Breast epithelium (tissue), 4 donors: ENCODE data around the gene NEDD1. TPM values are rescaled to one million over a fixed set of nuclear protein-coding genes. Genes with fewer than 3 reads are reported as not detected.
A peak's percentile ranks its signal among the peaks of the same experiment; 100 is the strongest.

Experiments used
- DNase-seq, 2 donors: peaks; one replicate each; pipeline ENCODE4 v3.0.0-alpha.2; 2019; ENCODE audit warnings: low spot score in 2 of 2
- H3K27ac ChIP-seq, 2 donors: fragments of 200-600 bp; sonication (generic) in 1 of 2; one replicate each; pipeline ENCODE4 v1.5.1; 2016 to 2019; ENCODE audit warnings: mild to moderate bottlenecking in 1 of 2
- H3K27me3 ChIP-seq, 2 donors: fragments of 200-600 bp; sonication (generic) in 1 of 2; one replicate each; pipeline versions ENCODE4 v1.5.1 to v1.6.0; 2017 to 2019; ENCODE audit warnings: control low read depth in 1 of 2, mild to moderate bottlenecking in 1 of 2
- H3K36me3 ChIP-seq: fragments of 200-600 bp; one replicate; pipeline ENCODE4 v1.5.1; 2019
- H3K4me1 ChIP-seq, 2 donors: fragments of 200-600 bp; sonication (generic); one replicate each; pipeline ENCODE4 v1.5.1; 2016 to 2019; ENCODE audit warnings: control low read depth in 1 of 2
- H3K4me3 ChIP-seq, 3 donors: fragments of 200-600 bp; sonication (generic); 1 replicate in 2 of 3; 2 replicates in 1 of 3; pipeline ENCODE4 v1.5.1; 2016 to 2019; ENCODE audit warnings: mild to moderate bottlenecking in 3 of 3, moderate library complexity in 2 of 3
- H3K9me3 ChIP-seq, 2 donors: fragments of 200-600 bp; sonication (generic) in 1 of 2; one replicate each; pipeline ENCODE4 v1.5.1; 2016 to 2019; ENCODE audit warnings: control low read depth in 1 of 2
- POLR2A ChIP-seq: fragments of 450-650 bp; IDR thresholded peaks from one replicate; pipeline ENCODE4 v1.6.1; 2016; ENCODE audit warnings: antibody characterized with exemption, mild to moderate bottlenecking, moderate library complexity
- POLR2AphosphoS5 ChIP-seq, 3 donors: sonication (generic); formaldehyde crosslinking; IDR thresholded peaks; one replicate each; pipeline ENCODE4 v1.6.1; 2017; ENCODE audit warnings: antibody characterized with exemption in 3 of 3
- intact Hi-C: fragments of 100-400 bp; cut with DNase I; formaldehyde crosslinking; loops from one replicate; pipeline ENCODE4 v1.15.1; 2023; ENCODE audit warnings: low total_unique reads
- total RNA-seq, 3 donors: library from RNA; depleted of rRNA; stranded (reverse); fragments of >200 nt; gene quantifications; one replicate each; pipeline ENCODE4 v1.1.0, GENCODE V29; 2016
- TF ChIP-seq, protein P1 (sequence below), 3 donors: fragments of 450-650 bp; IDR thresholded peaks; one replicate each; pipeline ENCODE4 v1.5.1; 2016 to 2017; ENCODE audit warnings: antibody characterized with exemption in 3 of 3, mild to moderate bottlenecking in 3 of 3, moderate library complexity in 3 of 3

NEDD1 gene, protein sequence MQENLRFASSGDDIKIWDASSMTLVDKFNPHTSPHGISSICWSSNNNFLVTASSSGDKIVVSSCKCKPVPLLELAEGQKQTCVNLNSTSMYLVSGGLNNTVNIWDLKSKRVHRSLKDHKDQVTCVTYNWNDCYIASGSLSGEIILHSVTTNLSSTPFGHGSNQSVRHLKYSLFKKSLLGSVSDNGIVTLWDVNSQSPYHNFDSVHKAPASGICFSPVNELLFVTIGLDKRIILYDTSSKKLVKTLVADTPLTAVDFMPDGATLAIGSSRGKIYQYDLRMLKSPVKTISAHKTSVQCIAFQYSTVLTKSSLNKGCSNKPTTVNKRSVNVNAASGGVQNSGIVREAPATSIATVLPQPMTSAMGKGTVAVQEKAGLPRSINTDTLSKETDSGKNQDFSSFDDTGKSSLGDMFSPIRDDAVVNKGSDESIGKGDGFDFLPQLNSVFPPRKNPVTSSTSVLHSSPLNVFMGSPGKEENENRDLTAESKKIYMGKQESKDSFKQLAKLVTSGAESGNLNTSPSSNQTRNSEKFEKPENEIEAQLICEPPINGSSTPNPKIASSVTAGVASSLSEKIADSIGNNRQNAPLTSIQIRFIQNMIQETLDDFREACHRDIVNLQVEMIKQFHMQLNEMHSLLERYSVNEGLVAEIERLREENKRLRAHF
- 10 to 100 TPM; 11.5 to 26.8 (median 19.0) TPM for total RNA-seq

DNA sequence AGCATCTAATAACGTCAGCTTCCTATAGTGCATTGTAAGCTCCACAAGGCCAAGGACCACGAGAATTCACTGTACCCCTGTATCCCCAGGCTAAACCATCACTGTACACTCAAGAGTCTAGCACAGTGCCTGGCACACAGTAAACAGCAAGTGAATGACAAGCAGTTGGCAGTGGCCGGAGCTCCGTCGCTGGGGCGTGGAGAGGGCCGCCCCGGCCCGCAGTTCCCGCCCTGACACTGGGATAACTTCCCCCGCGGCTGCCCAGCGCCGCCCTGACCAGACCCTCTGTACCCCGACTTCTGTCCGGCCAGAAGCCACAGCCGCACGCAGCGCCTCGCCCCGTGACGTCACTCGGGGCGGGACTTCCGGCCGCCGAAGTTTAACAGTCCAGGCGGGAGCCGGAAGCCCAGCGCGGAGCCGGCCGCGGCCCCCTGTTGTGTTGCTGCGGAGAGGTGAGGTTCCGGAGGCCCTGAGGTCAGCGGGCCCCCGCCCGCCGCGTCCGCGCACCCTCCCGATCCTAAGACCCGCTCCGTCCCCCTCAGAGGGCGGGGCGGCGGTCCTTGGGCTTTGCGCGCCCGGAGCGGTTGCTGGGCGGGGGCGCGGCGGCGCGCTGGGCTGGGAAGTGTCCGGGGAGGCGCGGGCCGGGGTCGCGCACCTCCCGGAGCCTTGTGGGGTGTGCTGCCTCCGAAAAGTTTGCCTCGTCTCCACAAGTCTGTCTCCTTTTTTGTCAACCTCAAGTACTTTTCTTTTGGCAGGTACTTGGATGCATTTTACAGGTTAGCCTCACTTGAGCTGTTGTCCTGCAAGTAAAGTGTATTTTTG is at the start of gene NEDD1:
NEDD1 (plus strand) TSS at position 409 of the 822 bp plus-strand sequence. CDS start 2,503 bp downstream, outside the sequence.
- peak; percentile 69 to 71 for DNase-seq
- no peaks in the 10 kb centered on the region for H3K27me3 ChIP-seq
- H3K4me1 ChIP-seq = no peaks in the 10 kb centered on the region
- no peaks in the 10 kb centered on the region for H3K36me3 ChIP-seq
- H3K27ac ChIP-seq = peak within 1 kb of the TSS; percentile 95
- peak; percentile 28 for TF ChIP-seq POLR2A
- TF ChIP-seq, protein P1, sequence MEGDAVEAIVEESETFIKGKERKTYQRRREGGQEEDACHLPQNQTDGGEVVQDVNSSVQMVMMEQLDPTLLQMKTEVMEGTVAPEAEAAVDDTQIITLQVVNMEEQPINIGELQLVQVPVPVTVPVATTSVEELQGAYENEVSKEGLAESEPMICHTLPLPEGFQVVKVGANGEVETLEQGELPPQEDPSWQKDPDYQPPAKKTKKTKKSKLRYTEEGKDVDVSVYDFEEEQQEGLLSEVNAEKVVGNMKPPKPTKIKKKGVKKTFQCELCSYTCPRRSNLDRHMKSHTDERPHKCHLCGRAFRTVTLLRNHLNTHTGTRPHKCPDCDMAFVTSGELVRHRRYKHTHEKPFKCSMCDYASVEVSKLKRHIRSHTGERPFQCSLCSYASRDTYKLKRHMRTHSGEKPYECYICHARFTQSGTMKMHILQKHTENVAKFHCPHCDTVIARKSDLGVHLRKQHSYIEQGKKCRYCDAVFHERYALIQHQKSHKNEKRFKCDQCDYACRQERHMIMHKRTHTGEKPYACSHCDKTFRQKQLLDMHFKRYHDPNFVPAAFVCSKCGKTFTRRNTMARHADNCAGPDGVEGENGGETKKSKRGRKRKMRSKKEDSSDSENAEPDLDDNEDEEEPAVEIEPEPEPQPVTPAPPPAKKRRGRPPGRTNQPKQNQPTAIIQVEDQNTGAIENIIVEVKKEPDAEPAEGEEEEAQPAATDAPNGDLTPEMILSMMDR (IDR thresholded peaks at IDR 0.05) = no peak
- peak; percentile 30 to 88 (median 56) for TF ChIP-seq POLR2AphosphoS5 (IDR thresholded peaks at IDR 0.05)
- H3K4me3 ChIP-seq = peak within 1 kb of the TSS; percentile 87 to 97 (median 95)
- H3K9me3 ChIP-seq = no peaks in the 10 kb centered on the region
- intact Hi-C loops = no loop called here

DNA sequence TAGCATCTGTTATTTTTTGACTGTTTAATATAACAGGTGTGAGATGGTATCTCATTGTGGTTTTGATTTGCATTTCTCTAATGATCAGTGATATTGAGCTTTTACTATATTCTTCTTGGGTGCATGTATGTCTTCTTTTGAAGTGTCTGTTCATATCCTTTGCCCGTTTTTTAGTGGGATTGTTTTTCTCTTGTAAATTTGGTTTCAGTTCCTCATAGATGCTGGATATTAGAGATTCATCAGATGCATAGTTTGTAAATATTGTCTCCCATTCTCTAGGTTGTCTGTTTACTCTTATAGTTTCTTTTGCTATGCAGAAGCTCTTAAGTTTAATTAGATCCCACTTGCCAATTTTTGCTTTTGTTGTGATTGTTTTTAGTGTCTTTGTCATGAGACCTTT is 48.9 kb upstream of the NEDD1 start:
- H3K4me1 ChIP-seq = no peaks in the 10 kb centered on the region
- DNase-seq = no peak
- TF ChIP-seq, protein P1 (IDR thresholded peaks at IDR 0.05) = no peak
- TF ChIP-seq POLR2A = no peak
- TF ChIP-seq POLR2AphosphoS5 (IDR thresholded peaks at IDR 0.05) = no peak
- H3K27me3 ChIP-seq = no peaks in the 10 kb centered on the region
- H3K9me3 ChIP-seq = peaks cover 0 to 4% of the 10 kb centered on the region in 2 donors
- no peak overlapping the region for H3K4me3 ChIP-seq
- H3K36me3 ChIP-seq = no peaks in the 10 kb centered on the region
- intact Hi-C loops = no loop called here
- H3K27ac ChIP-seq = no peak overlapping the region

DNA sequence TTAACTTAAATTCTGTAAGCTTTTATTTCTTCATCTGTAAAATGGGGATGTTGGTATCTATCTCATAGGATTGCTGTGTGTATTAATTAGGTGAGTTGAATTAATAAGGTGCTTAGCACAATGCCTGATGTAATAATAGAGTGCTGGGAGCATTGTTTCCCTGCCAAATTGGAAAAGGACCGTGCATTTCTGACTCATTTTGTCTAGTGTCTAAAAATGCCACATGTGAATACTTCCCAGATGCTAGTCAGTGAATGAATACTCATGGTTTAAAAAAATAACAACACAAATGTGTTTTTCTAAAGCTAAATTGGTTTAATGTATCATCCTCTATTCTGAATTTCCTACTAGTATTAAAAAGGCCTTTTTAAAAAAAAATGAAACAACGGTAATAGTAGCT is 45.4 kb upstream of the NEDD1 start:
- Histone ChIP-seq H3K36me3 (no peaks in the 10 kb centered on the region), H3K4me1 (no peaks in the 10 kb centered on the region), H3K27me3 (no peaks in the 10 kb centered on the region), H3K4me3 (no peak overlapping the region), H3K27ac (no peak overlapping the region), H3K9me3 (peaks cover 0 to 4% of the 10 kb centered on the region in 2 donors)
- intact Hi-C loops = no loop called here
- TF ChIP-seq, protein P1 (IDR thresholded peaks at IDR 0.05) = no peak
- TF ChIP-seq POLR2AphosphoS5 (IDR thresholded peaks at IDR 0.05) (no peak), POLR2A (no peak)
- no peak for DNase-seq

DNA sequence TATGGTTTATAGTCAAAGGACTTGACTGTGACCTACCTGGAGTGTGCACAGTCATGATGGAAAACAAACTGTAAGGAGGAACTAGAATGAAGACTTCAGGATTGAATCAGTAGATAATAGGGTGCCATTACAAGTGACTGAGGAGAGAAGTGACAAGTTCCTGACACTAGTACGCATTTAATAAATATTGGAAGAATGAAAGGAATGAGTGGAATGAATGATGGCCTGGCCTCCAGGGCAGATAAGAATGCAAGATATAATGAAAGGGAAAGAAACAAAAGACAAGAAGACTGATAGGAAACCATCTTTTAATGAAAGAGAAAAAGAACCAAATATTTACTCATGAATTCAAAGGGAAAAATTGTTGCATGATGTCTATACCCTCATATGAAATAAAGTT is 44.7 kb upstream of the NEDD1 start:
- no peaks in the 10 kb centered on the region for H3K27me3 ChIP-seq
- no peak for DNase-seq
- H3K9me3 ChIP-seq = peaks cover 0 to under 1% of the 10 kb centered on the region in 2 donors
- no peaks in the 10 kb centered on the region for H3K4me1 ChIP-seq
- no peaks in the 10 kb centered on the region for H3K36me3 ChIP-seq
- TF ChIP-seq POLR2AphosphoS5 (IDR thresholded peaks at IDR 0.05) = no peak
- TF ChIP-seq, protein P1 (IDR thresholded peaks at IDR 0.05) = no peak
- TF ChIP-seq POLR2A = no peak
- no peak overlapping the region for H3K27ac ChIP-seq
- intact Hi-C loops = no loop called here
- H3K4me3 ChIP-seq = no peak overlapping the region
